Measurements from ENCODE around the gene ADCY2.
A peak's percentile ranks its signal among the peaks of the same experiment; 100 is the strongest.

The ADCY2 gene

GRCh38 chr5:7395947-7396712 is at the start of gene ADCY2:
Gene ADCY2 (plus strand): TSS chr5:7396138. CDS start chr5:7396297, 159 bp downstream.
- FAIRE-seq, result no peak
- DNase-seq (ENCODE audit: insufficient read length, low spot score), result no peak

GRCh38 chr5:7347377-7347776 is 48.6 kb upstream of the ADCY2 start:
- no peak for DNase-seq (ENCODE audit: insufficient read length, low spot score)
- no peak for FAIRE-seq

GRCh38 chr5:7348168-7348854 is 47.6 kb upstream of the ADCY2 start:
- no peak for FAIRE-seq

GRCh38 chr5:7361593-7361992 is 34.3 kb upstream of the ADCY2 start:
- DNase-seq (ENCODE audit: insufficient read length, low spot score) (no peak), FAIRE-seq (no peak)

More at GRCh38 chr5:7348168-7348854, 47.6 kb upstream of the ADCY2 start:
- no peak for DNase-seq (ENCODE audit: insufficient read length, low spot score)

GRCh38 chr5:7363067-7363677 is 32.8 kb upstream of the ADCY2 start:
- no peak for DNase-seq (ENCODE audit: insufficient read length, low spot score)
- no peak for FAIRE-seq

GRCh38 chr5:7364226-7364875 is 31.6 kb upstream of the ADCY2 start:
- no peak for FAIRE-seq
- DNase-seq (ENCODE audit: insufficient read length, low spot score), result no peak

- FAIRE-seq, result no peak
- no peak for DNase-seq (ENCODE audit: insufficient read length, low spot score)
Measured at GRCh38 chr5:7367780-7368179, 28.2 kb upstream of the ADCY2 start.

- DNase-seq (ENCODE audit: insufficient read length, low spot score), result no peak
- peak; percentile 93 for FAIRE-seq
Measured at GRCh38 chr5:7372399-7372798, 23.5 kb upstream of the ADCY2 start.

- FAIRE-seq, result no peak
- no peak for DNase-seq (ENCODE audit: insufficient read length, low spot score)
Measured at GRCh38 chr5:7374186-7374585, 21.8 kb upstream of the ADCY2 start.

GRCh38 chr5:7375457-7375856 is 20.5 kb upstream of the ADCY2 start:
- FAIRE-seq (no peak), DNase-seq (ENCODE audit: insufficient read length, low spot score) (no peak)

- no peak for DNase-seq (ENCODE audit: insufficient read length, low spot score)
- no peak for FAIRE-seq
Measured at GRCh38 chr5:7376871-7377270, 19.1 kb upstream of the ADCY2 start.

GRCh38 chr5:7377761-7378160 is 18.2 kb upstream of the ADCY2 start:
- FAIRE-seq (no peak), DNase-seq (ENCODE audit: insufficient read length, low spot score) (no peak)

- DNase-seq (ENCODE audit: insufficient read length, low spot score), result no peak
- no peak for FAIRE-seq
Measured at GRCh38 chr5:7382588-7382987, 13.3 kb upstream of the ADCY2 start.

GRCh38 chr5:7385681-7386080 is 10.3 kb upstream of the ADCY2 start:
- FAIRE-seq, result no peak
- no peak for DNase-seq (ENCODE audit: insufficient read length, low spot score)

GRCh38 chr5:7388553-7388952 is 7.4 kb upstream of the ADCY2 start:
- FAIRE-seq, result peak; percentile 9
- DNase-seq (ENCODE audit: insufficient read length, low spot score), result no peak

GRCh38 chr5:7391215-7391614 is 4.7 kb upstream of the ADCY2 start:
- FAIRE-seq (no peak), DNase-seq (ENCODE audit: insufficient read length, low spot score) (no peak)

- no peak for FAIRE-seq
- DNase-seq (ENCODE audit: insufficient read length, low spot score), result no peak
Measured at GRCh38 chr5:7391814-7392692, 3.9 kb upstream of the ADCY2 start.

- FAIRE-seq (no peak), DNase-seq (ENCODE audit: insufficient read length, low spot score) (no peak)
Measured at GRCh38 chr5:7392693-7393024, 3.3 kb upstream of the ADCY2 start.

- DNase-seq (ENCODE audit: insufficient read length, low spot score) (no peak), FAIRE-seq (no peak)
Measured at GRCh38 chr5:7393921-7394799, 1.8 kb upstream of the ADCY2 start.
